ENCODE measurements around the gene MGRN1. TPM values are rescaled to one million over a fixed set of nuclear protein-coding genes. Genes with fewer than 3 reads are reported as not detected.
A peak's percentile ranks its signal among the peaks of the same experiment; 100 is the strongest.

The MGRN1 gene
- polyA plus RNA-seq, 1 donor from 2014 or later = 35.9 TPM

- Histone ChIP-seq H3K9me2 (ENCODE audit: insufficient read depth, low read length) (no peaks in the 10 kb centered on the region), H3K79me2 (replicated peaks; ENCODE audit: insufficient read depth, low read length) (no peaks in the 10 kb centered on the region), H2AFZ (ENCODE audit: low read depth, low read length) (no peak overlapping the region), H3K4me2 (ENCODE audit: low read length) (no peak overlapping the region), H4K20me1 (ENCODE audit: insufficient read depth) (no peaks in the 10 kb centered on the region), H3K27ac (ENCODE audit: low read length) (no peak overlapping the region), H3K27me3 (ENCODE audit: insufficient read depth, low read depth, low read length) (no peaks in the 10 kb centered on the region), H3K4me3 (ENCODE audit: low read length) (peak overlapping the region; percentile 91), H3K9me3 (ENCODE audit: low read length) (no peaks in the 10 kb centered on the region), H3K36me3 (ENCODE audit: insufficient read depth, low read length) (no peaks in the 10 kb centered on the region), H3F3A (ENCODE audit: insufficient read depth, low read length, poor library complexity, severe bottlenecking) (no peaks in the 10 kb centered on the region), H3K9ac (ENCODE audit: low read length) (peak overlapping the region; percentile 83)
- TF ChIP-seq EZH2 (IDR thresholded peaks at IDR 0.05; ENCODE audit: borderline replicate concordance, insufficient read depth, low read length, poor library complexity, severe bottlenecking) (no peak), MXI1 (conservative IDR thresholded peaks at IDR 0.05; ENCODE audit: poor library complexity, severe bottlenecking) (no peak), EP300 (conservative IDR thresholded peaks at IDR 0.05; ENCODE audit: poor library complexity, severe bottlenecking) (no peak), SMC3 (conservative IDR thresholded peaks at IDR 0.05; ENCODE audit: poor library complexity) (no peak), POLR2AphosphoS5 (IDR thresholded peaks at IDR 0.05) (no peak)
- TF ChIP-seq, protein P1, sequence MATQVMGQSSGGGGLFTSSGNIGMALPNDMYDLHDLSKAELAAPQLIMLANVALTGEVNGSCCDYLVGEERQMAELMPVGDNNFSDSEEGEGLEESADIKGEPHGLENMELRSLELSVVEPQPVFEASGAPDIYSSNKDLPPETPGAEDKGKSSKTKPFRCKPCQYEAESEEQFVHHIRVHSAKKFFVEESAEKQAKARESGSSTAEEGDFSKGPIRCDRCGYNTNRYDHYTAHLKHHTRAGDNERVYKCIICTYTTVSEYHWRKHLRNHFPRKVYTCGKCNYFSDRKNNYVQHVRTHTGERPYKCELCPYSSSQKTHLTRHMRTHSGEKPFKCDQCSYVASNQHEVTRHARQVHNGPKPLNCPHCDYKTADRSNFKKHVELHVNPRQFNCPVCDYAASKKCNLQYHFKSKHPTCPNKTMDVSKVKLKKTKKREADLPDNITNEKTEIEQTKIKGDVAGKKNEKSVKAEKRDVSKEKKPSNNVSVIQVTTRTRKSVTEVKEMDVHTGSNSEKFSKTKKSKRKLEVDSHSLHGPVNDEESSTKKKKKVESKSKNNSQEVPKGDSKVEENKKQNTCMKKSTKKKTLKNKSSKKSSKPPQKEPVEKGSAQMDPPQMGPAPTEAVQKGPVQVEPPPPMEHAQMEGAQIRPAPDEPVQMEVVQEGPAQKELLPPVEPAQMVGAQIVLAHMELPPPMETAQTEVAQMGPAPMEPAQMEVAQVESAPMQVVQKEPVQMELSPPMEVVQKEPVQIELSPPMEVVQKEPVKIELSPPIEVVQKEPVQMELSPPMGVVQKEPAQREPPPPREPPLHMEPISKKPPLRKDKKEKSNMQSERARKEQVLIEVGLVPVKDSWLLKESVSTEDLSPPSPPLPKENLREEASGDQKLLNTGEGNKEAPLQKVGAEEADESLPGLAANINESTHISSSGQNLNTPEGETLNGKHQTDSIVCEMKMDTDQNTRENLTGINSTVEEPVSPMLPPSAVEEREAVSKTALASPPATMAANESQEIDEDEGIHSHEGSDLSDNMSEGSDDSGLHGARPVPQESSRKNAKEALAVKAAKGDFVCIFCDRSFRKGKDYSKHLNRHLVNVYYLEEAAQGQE (IDR thresholded peaks at IDR 0.05; ENCODE audit: borderline replicate concordance) = no peak
- TF ChIP-seq, protein P2, sequence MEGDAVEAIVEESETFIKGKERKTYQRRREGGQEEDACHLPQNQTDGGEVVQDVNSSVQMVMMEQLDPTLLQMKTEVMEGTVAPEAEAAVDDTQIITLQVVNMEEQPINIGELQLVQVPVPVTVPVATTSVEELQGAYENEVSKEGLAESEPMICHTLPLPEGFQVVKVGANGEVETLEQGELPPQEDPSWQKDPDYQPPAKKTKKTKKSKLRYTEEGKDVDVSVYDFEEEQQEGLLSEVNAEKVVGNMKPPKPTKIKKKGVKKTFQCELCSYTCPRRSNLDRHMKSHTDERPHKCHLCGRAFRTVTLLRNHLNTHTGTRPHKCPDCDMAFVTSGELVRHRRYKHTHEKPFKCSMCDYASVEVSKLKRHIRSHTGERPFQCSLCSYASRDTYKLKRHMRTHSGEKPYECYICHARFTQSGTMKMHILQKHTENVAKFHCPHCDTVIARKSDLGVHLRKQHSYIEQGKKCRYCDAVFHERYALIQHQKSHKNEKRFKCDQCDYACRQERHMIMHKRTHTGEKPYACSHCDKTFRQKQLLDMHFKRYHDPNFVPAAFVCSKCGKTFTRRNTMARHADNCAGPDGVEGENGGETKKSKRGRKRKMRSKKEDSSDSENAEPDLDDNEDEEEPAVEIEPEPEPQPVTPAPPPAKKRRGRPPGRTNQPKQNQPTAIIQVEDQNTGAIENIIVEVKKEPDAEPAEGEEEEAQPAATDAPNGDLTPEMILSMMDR (IDR thresholded peaks at IDR 0.05; ENCODE audit: poor library complexity, severe bottlenecking) = no peak
These were observed 70.2 kb downstream of the MGRN1 start for GRCh38 chr16:4694642-4695451.

- H3K4me2 ChIP-seq (ENCODE audit: low read length) = no peak overlapping the region
- no peaks in the 10 kb centered on the region for H4K20me1 ChIP-seq (ENCODE audit: insufficient read depth)
- H3K9me2 ChIP-seq (ENCODE audit: insufficient read depth, low read length) = no peaks in the 10 kb centered on the region
- no peaks in the 10 kb centered on the region for H3K27me3 ChIP-seq (ENCODE audit: insufficient read depth, low read depth, low read length)
- H2AFZ ChIP-seq (ENCODE audit: low read depth, low read length) = no peak overlapping the region
- no peak overlapping the region for H3K27ac ChIP-seq (ENCODE audit: low read length)
- no peak overlapping the region for H3K9ac ChIP-seq (ENCODE audit: low read length)
- H3K36me3 ChIP-seq (ENCODE audit: insufficient read depth, low read length) = no peaks in the 10 kb centered on the region
- H3F3A ChIP-seq (ENCODE audit: insufficient read depth, low read length, poor library complexity, severe bottlenecking) = no peaks in the 10 kb centered on the region
- H3K9me3 ChIP-seq (ENCODE audit: low read length) = no peaks in the 10 kb centered on the region
- TF ChIP-seq MXI1 (conservative IDR thresholded peaks at IDR 0.05; ENCODE audit: poor library complexity, severe bottlenecking) (no peak), TAF1 (IDR thresholded peaks at IDR 0.05; ENCODE audit: low read depth) (no peak), EP300 (conservative IDR thresholded peaks at IDR 0.05; ENCODE audit: poor library complexity, severe bottlenecking) (no peak), EZH2 (IDR thresholded peaks at IDR 0.05; ENCODE audit: borderline replicate concordance, insufficient read depth, low read length, poor library complexity, severe bottlenecking) (no peak), POLR2AphosphoS5 (IDR thresholded peaks at IDR 0.05) (no peak), RAD21 (conservative IDR thresholded peaks at IDR 0.05) (no peak), SMC3 (conservative IDR thresholded peaks at IDR 0.05; ENCODE audit: poor library complexity) (no peak)
- TF ChIP-seq, protein P2 (IDR thresholded peaks at IDR 0.05; ENCODE audit: poor library complexity, severe bottlenecking) = no peak
- TF ChIP-seq, protein P1 (IDR thresholded peaks at IDR 0.05; ENCODE audit: borderline replicate concordance) = no peak
- no peak overlapping the region for H3K4me3 ChIP-seq (ENCODE audit: low read length)
- no peaks in the 10 kb centered on the region for H3K79me2 ChIP-seq (replicated peaks; ENCODE audit: insufficient read depth, low read length)
These were observed 71.0 kb downstream of the MGRN1 start for GRCh38 chr16:4695473-4696171.

All from neural cell (in vitro differentiated cells).